Sigmoid colon (tissue), 4 donors: ENCODE measurements around the gene CD226.

Source experiments
- CTCF ChIP-seq, 4 experiments: fragments of 450-650 bp in 3 of 4; fragments of 200-600 bp in 1 of 4; IDR thresholded peaks; one replicate each; pipeline ENCODE4 v1.5.1; 2016 to 2019; ENCODE audit warnings: antibody characterized with exemption in 4 of 4, mild to moderate bottlenecking in 3 of 4, moderate library complexity in 2 of 4
- EP300 ChIP-seq, 4 donors: sonication (generic); formaldehyde crosslinking; IDR thresholded peaks; one replicate each; pipeline ENCODE4 v1.6.1; 2017; ENCODE audit warnings: antibody characterized with exemption in 4 of 4
- POLR2A ChIP-seq, 2 donors: fragments of 450-650 bp; IDR thresholded peaks; one replicate each; pipeline ENCODE4 v1.6.1; 2016; ENCODE audit warnings: antibody characterized with exemption in 2 of 2, mild to moderate bottlenecking in 2 of 2, moderate library complexity in 2 of 2
- POLR2AphosphoS5 ChIP-seq, 4 donors: sonication (generic); formaldehyde crosslinking; IDR thresholded peaks; one replicate each; pipeline ENCODE4 v1.6.1; 2017; ENCODE audit warnings: antibody characterized with exemption in 4 of 4

DNA sequence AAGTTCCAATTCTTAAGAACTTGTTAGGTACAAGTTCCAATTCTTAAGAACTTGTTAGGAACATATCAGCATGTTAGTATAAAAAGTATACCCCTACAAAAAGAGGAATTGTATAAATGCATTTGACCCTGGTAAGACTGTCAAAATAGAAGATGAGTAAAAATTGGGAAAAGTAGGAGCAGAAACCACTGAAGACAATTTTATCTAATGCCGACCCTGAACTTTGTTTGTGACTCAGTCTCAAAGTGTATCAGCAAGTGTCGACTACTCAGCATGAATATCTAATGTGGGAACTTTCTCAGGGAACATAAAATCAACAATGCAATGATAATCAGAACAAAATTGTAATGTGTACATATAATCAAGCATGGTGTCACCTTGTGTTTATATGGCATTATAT is 583 bp upstream of the CD226 start:
- no peak for TF ChIP-seq POLR2AphosphoS5 (IDR thresholded peaks at IDR 0.05)
- TF ChIP-seq CTCF (IDR thresholded peaks at IDR 0.05) = no peak
- no peak for TF ChIP-seq POLR2A (IDR thresholded peaks at IDR 0.05)
- no peak for TF ChIP-seq EP300 (IDR thresholded peaks at IDR 0.05)
